H9 (cell line): ENCODE measurements around the gene RNF145. TPM values are rescaled to one million over a fixed set of nuclear protein-coding genes. Genes with fewer than 3 reads are reported as not detected.

Experiments used
- DNase-seq: peaks from one replicate; pipeline ENCODE4 v3.0.0-alpha.2; 2017
- H2AFZ ChIP-seq: one replicate; pipeline ENCODE4 v1.6.1; 2013; ENCODE audit warnings: mild to moderate bottlenecking, low read length, control low read depth, moderate library complexity
- H2AK5ac ChIP-seq: 2 replicates; pipeline ENCODE4 v1.6.1; 2013; ENCODE audit warnings: low read length, control low read depth, mixed read lengths; ENCODE audit not compliant: insufficient read length
- H2BK120ac ChIP-seq: one replicate; pipeline ENCODE4 v1.6.1; 2013; ENCODE audit warnings: low read depth, mild to moderate bottlenecking, low read length, control low read depth, inconsistent platforms; ENCODE audit not compliant: poor library complexity, severe bottlenecking
- H2BK12ac ChIP-seq: 2 replicates; pipeline ENCODE4 v1.6.1; 2013; ENCODE audit warnings: low read length, control low read depth, mixed read lengths, low read depth; ENCODE audit not compliant: insufficient read length
- H2BK15ac ChIP-seq: 2 replicates; pipeline ENCODE4 v1.6.1; 2013; ENCODE audit warnings: low read depth, low read length, control low read depth
- H2BK20ac ChIP-seq: one replicate; pipeline ENCODE4 v1.6.1; 2013; ENCODE audit warnings: low read depth, mild to moderate bottlenecking, low read length, control low read depth, inconsistent platforms; ENCODE audit not compliant: poor library complexity, severe bottlenecking
- H2BK5ac ChIP-seq: 2 replicates; pipeline ENCODE4 v1.6.1; 2013; ENCODE audit warnings: low read length, control low read depth, mixed read lengths; ENCODE audit not compliant: insufficient read length
- H3K14ac ChIP-seq: 2 replicates; pipeline ENCODE4 v1.6.1; 2013; ENCODE audit warnings: low read length, control low read depth; ENCODE audit not compliant: insufficient read depth
- H3K18ac ChIP-seq: 2 replicates; pipeline ENCODE4 v1.6.1; 2013; ENCODE audit warnings: low read depth, mild to moderate bottlenecking, mixed read lengths, low read length, control low read depth; ENCODE audit not compliant: insufficient read length
- H3K23ac ChIP-seq: 2 replicates; pipeline ENCODE4 v1.6.1; 2013; ENCODE audit warnings: low read length, control low read depth, mixed read lengths, low read depth; ENCODE audit not compliant: insufficient read length
- H3K23me2 ChIP-seq: 2 replicates; pipeline ENCODE4 v1.6.1; 2013; ENCODE audit warnings: low read depth, mild to moderate bottlenecking, mixed read lengths, low read length, control low read depth; ENCODE audit not compliant: insufficient read length, poor library complexity, severe bottlenecking
- H3K27ac ChIP-seq: 2 replicates; pipeline ENCODE4 v1.5.1; 2013; ENCODE audit warnings: low read length, control low read depth, mixed read lengths, low read depth; ENCODE audit not compliant: insufficient read length
- H3K27me3 ChIP-seq: 2 replicates; pipeline ENCODE4 v1.6.1; 2013; ENCODE audit warnings: low read length, control low read depth, inconsistent platforms; ENCODE audit not compliant: insufficient read depth
- H3K4ac ChIP-seq: 2 replicates; pipeline ENCODE4 v1.6.1; 2013; ENCODE audit warnings: low read depth, mild to moderate bottlenecking, control low read depth, inconsistent platforms, low read length, moderate library complexity
- H3K4me1 ChIP-seq: 2 replicates; pipeline ENCODE4 v1.6.1; 2013; ENCODE audit warnings: low read length, control low read depth, inconsistent platforms; ENCODE audit not compliant: insufficient read depth
- H3K4me2 ChIP-seq: 2 replicates; pipeline ENCODE4 v1.6.1; 2013; ENCODE audit warnings: low read length, control low read depth, mixed read lengths; ENCODE audit not compliant: insufficient read length, insufficient read depth
- H3K56ac ChIP-seq: 2 replicates; pipeline ENCODE4 v1.6.1; 2013; ENCODE audit warnings: low read depth, mild to moderate bottlenecking, mixed read lengths, low read length, control low read depth; ENCODE audit not compliant: insufficient read length
- H3K79me1 ChIP-seq: 2 replicates; pipeline ENCODE4 v1.6.1; 2013; ENCODE audit warnings: low read depth, mild to moderate bottlenecking, moderate library complexity, low read length, control low read depth, inconsistent platforms; ENCODE audit not compliant: insufficient read depth, poor library complexity, severe bottlenecking
- H3K79me2 ChIP-seq: 2 replicates; pipeline ENCODE4 v1.6.1; 2013; ENCODE audit warnings: low read length, control low read depth, inconsistent platforms; ENCODE audit not compliant: insufficient read depth
- H3K9ac ChIP-seq: 2 replicates; pipeline ENCODE4 v1.6.1; 2013; ENCODE audit warnings: low read length, control low read depth, mixed read lengths; ENCODE audit not compliant: insufficient read length; ENCODE audit errors: extremely low read depth
- H3K9me3 ChIP-seq: one replicate; pipeline ENCODE4 v1.6.1; 2013; ENCODE audit warnings: low read depth, low read length, inconsistent platforms; ENCODE audit not compliant: control insufficient read depth
- H3T11ph ChIP-seq: one replicate; pipeline ENCODE4 v1.6.1; 2013; ENCODE audit warnings: mild to moderate bottlenecking, low read length, control low read depth, inconsistent platforms
- H4K20me1 ChIP-seq: one replicate; pipeline ENCODE4 v1.6.1; 2013; ENCODE audit not compliant: control insufficient read depth, insufficient read length, insufficient read depth
- H4K5ac ChIP-seq: 2 replicates; pipeline ENCODE4 v1.6.1; 2013; ENCODE audit warnings: low read depth, mild to moderate bottlenecking, mixed read lengths, low read length, control low read depth; ENCODE audit not compliant: insufficient read length
- H4K8ac ChIP-seq: replicated peaks from 2 replicates; pipeline ENCODE4 v1.6.1; 2013; ENCODE audit warnings: low read length, control low read depth, mixed read lengths, low read depth; ENCODE audit not compliant: insufficient read length
- H4K91ac ChIP-seq: 2 replicates; pipeline ENCODE4 v1.6.1; 2013; ENCODE audit warnings: low read depth, mild to moderate bottlenecking, moderate library complexity, mixed read lengths, low read length, control low read depth; ENCODE audit not compliant: insufficient read length
- H3K27ac Mint-ChIP-seq, 3 experiments: 2 replicates in 2 of 3; 3 replicates in 1 of 3; pipeline ENCODE4 v1.8.0; 2020 to 2021; ENCODE audit warnings: mixed read lengths in 3 of 3, mild to moderate bottlenecking in 1 of 3, moderate library complexity in 1 of 3
- H3K27me3 Mint-ChIP-seq: 2 replicates; pipeline ENCODE4 v1.8.0; 2021; ENCODE audit warnings: low read depth, mild to moderate bottlenecking, moderate library complexity, mixed read lengths
- H3K36me3 Mint-ChIP-seq, 3 experiments: 2 replicates in 2 of 3; 3 replicates in 1 of 3; pipeline ENCODE4 v1.8.0; 2020 to 2021; ENCODE audit warnings: low read depth in 3 of 3, mixed read lengths in 3 of 3; ENCODE audit not compliant: insufficient read depth in 1 of 3
- H3K4me1 Mint-ChIP-seq, 2 experiments: 2 replicates each; pipeline ENCODE4 v1.8.0; 2020; ENCODE audit warnings: mixed read lengths in 2 of 2
- H3K4me3 Mint-ChIP-seq, 2 experiments: 2 replicates in 1 of 2; 3 replicates in 1 of 2; pipeline ENCODE4 v1.8.0; 2020 to 2021; ENCODE audit warnings: mild to moderate bottlenecking in 2 of 2, mixed read lengths in 2 of 2, moderate library complexity in 1 of 2
- H3K9me3 Mint-ChIP-seq, 2 experiments: 2 replicates in 1 of 2; 3 replicates in 1 of 2; pipeline ENCODE4 v1.8.0; 2020; ENCODE audit warnings: mild to moderate bottlenecking in 2 of 2, mixed read lengths in 2 of 2, moderate library complexity in 1 of 2
- WGBS: extraction: QIAGEN DNeasy Blood & Tissue Kit; methylation state at CpG from one replicate; pipeline ENCODE4 v1.1.7; 2013; ENCODE audit warnings: missing lambda C conversion rate, low lambda C conversion rate, mixed read lengths; ENCODE audit not compliant: insufficient read length; ENCODE audit errors: extremely low coverage; 5-methylcytosine and 5-hydroxymethylcytosine counted together
- total RNA-seq: library from RNA; stranded (reverse); gene quantifications from 2 replicates; pipeline ENCODE4 v1.2.1, GENCODE V29; 2021
- TF ChIP-seq, protein P1 (sequence below): fragments of 200-600 bp; sonication (generic); conservative IDR thresholded peaks from 3 replicates; pipeline ENCODE4 v1.8.0; 2021; ENCODE audit warnings: antibody characterized with exemption, mild to moderate bottlenecking

Gene RNF145
- total RNA-seq, 1 experiment from 2014 or later = 59.1 TPM

GRCh38 chr5:159187719-159188118 is 21.6 kb downstream of the RNF145 start:
- H3K4me1 Mint-ChIP-seq = peaks cover 5 to 8% of the 10 kb centered on the region in 2 experiments
- H3K4me2 ChIP-seq = no peak overlapping the region
- peaks cover 6 to 28% (median 21%) of the 10 kb centered on the region in 3 experiments for H3K36me3 Mint-ChIP-seq
- no peaks in the 10 kb centered on the region for H3K79me1 ChIP-seq
- no peak overlapping the region for H2BK5ac ChIP-seq
- H3K14ac ChIP-seq = no peak overlapping the region
- no peak overlapping the region for H2BK12ac ChIP-seq
- no peak overlapping the region for H2AK5ac ChIP-seq
- H3K4me1 ChIP-seq = no peaks in the 10 kb centered on the region
- no peak overlapping the region for H2AFZ ChIP-seq
- no peak overlapping the region for H3K23ac ChIP-seq
- no peak overlapping the region for H3K4me3 Mint-ChIP-seq
- H3K9ac ChIP-seq = no peak overlapping the region
- H3K27me3 Mint-ChIP-seq = no peaks in the 10 kb centered on the region
- no peak overlapping the region for H4K91ac ChIP-seq
- no peak overlapping the region for H3K18ac ChIP-seq
- TF ChIP-seq, protein P1, sequence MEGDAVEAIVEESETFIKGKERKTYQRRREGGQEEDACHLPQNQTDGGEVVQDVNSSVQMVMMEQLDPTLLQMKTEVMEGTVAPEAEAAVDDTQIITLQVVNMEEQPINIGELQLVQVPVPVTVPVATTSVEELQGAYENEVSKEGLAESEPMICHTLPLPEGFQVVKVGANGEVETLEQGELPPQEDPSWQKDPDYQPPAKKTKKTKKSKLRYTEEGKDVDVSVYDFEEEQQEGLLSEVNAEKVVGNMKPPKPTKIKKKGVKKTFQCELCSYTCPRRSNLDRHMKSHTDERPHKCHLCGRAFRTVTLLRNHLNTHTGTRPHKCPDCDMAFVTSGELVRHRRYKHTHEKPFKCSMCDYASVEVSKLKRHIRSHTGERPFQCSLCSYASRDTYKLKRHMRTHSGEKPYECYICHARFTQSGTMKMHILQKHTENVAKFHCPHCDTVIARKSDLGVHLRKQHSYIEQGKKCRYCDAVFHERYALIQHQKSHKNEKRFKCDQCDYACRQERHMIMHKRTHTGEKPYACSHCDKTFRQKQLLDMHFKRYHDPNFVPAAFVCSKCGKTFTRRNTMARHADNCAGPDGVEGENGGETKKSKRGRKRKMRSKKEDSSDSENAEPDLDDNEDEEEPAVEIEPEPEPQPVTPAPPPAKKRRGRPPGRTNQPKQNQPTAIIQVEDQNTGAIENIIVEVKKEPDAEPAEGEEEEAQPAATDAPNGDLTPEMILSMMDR = no peak
- no peaks in the 10 kb centered on the region for H3K23me2 ChIP-seq
- H3K9me3 ChIP-seq = no peaks in the 10 kb centered on the region
- H3K27ac ChIP-seq = no peak overlapping the region
- no peak for DNase-seq
- no peak overlapping the region for H3K56ac ChIP-seq
- no peaks in the 10 kb centered on the region for H3K9me3 Mint-ChIP-seq
- WGBS = no CpG with 5 or more reads among the region's 3 CpGs
- no peaks in the 10 kb centered on the region for H3K79me2 ChIP-seq
- no peaks in the 10 kb centered on the region for H3K27me3 ChIP-seq
- no peak overlapping the region; a peak in 1 of 7 replicates for H3K27ac Mint-ChIP-seq
- no peak overlapping the region for H3K4ac ChIP-seq
- H3T11ph ChIP-seq = no peak overlapping the region
- H2BK20ac ChIP-seq = no peak overlapping the region
- H2BK120ac ChIP-seq = no peak overlapping the region
- H4K5ac ChIP-seq = no peak overlapping the region
- no peak overlapping the region for H4K8ac ChIP-seq
- no peak overlapping the region for H2BK15ac ChIP-seq
- H4K20me1 ChIP-seq = no peaks in the 10 kb centered on the region
